ACC112 (cell line): ENCODE results near the gene CEACAM1.
A peak's percentile ranks its signal among the peaks of the same experiment; 100 is the strongest.

ENCODE experiments used
- H2AFZ ChIP-seq: fragments of 200-600 bp; sonication (generic); one replicate; pipeline ENCODE4 v1.6.0; 2017; ENCODE audit warnings: antibody characterized with exemption, low read length; ENCODE audit not compliant: unreplicated experiment
- H3K27ac ChIP-seq: fragments of 200-600 bp; sonication (generic); 2 replicates; pipeline ENCODE4 v1.5.1; 2014; ENCODE audit warnings: low read depth, mild to moderate bottlenecking, antibody characterized with exemption, low read length, moderate library complexity
- H3K27me3 ChIP-seq: fragments of 200-600 bp; sonication (generic); 2 replicates; pipeline ENCODE4 v1.6.1; 2014; ENCODE audit warnings: mild to moderate bottlenecking, antibody characterized with exemption, low read length, moderate library complexity, mixed read lengths; ENCODE audit not compliant: insufficient read depth
- H3K36me3 ChIP-seq: fragments of 200-600 bp; sonication (generic); 2 replicates; pipeline ENCODE4 v1.6.1; 2016; ENCODE audit warnings: mild to moderate bottlenecking, antibody characterized with exemption, low read length, moderate library complexity, mixed read lengths; ENCODE audit not compliant: insufficient read depth
- H3K4me1 ChIP-seq: fragments of 200-600 bp; sonication (generic); one replicate; pipeline ENCODE4 v1.6.1; 2016; ENCODE audit warnings: low read length, mixed read lengths; ENCODE audit not compliant: insufficient read depth, unreplicated experiment, control insufficient read depth
- H3K4me3 ChIP-seq: fragments of 200-600 bp; sonication (generic); 2 replicates; pipeline ENCODE4 v1.5.1; 2014; ENCODE audit warnings: mild to moderate bottlenecking, low read depth, low read length
- H3K79me2 ChIP-seq: fragments of 200-600 bp; sonication (generic); one replicate; pipeline ENCODE4 v1.6.0; 2016; ENCODE audit warnings: low read length; ENCODE audit not compliant: control insufficient read depth, unreplicated experiment, insufficient read depth

Gene CEACAM1

DNA sequence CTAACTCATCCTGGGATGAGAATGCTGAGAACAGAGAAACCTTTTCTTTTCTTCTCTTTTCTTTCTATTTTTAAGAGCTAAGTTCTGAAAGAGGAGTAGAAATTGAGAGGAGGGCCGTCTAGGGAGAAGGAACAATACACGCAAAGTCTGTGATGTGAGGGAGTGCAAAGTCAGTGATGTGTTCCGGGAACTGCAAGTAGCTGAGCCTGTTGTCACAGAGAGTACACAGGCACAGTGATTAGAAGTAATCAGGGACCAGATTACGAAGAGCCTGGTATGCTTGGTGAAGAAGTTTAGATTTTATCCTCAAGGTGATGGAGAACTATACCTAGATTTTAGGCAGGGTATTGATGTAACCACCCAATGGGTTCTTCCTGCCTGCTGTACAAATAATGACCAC lies 53.5 kb downstream of the CEACAM1 start:
- Histone ChIP-seq H3K79me2 (no peaks in the 10 kb centered on the region), H2AFZ (no peak overlapping the region), H3K4me3 (no peak overlapping the region), H3K27ac (no peak overlapping the region), H3K27me3 (no peaks in the 10 kb centered on the region), H3K36me3 (no peaks in the 10 kb centered on the region), H3K4me1 (peaks cover 17% of the 10 kb centered on the region)

DNA sequence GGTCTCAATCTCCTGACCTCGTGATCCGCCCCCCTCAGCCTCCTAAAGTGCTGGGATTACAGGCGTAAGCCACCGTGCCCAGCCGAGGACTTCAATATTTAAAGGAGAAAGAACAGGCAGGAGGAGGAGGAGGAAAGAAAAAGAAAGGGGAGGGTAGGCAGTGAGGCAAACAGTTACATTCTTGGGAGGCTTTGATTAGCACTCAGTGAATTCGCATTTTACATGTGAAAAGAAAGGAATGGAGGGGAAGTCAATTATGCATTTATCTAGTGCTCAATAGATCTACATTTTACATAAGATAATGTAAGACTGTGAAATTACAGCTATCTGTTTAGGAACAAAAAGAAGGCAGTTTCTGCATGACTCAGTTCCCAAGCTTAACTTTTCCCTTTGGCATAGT lies 54.6 kb downstream of the CEACAM1 start:
- Histone ChIP-seq H3K36me3 (no peaks in the 10 kb centered on the region), H2AFZ (no peak overlapping the region), H3K4me3 (no peak overlapping the region), H3K79me2 (no peaks in the 10 kb centered on the region), H3K4me1 (peaks cover 21% of the 10 kb centered on the region), H3K27me3 (no peaks in the 10 kb centered on the region), H3K27ac (no peak overlapping the region)

DNA sequence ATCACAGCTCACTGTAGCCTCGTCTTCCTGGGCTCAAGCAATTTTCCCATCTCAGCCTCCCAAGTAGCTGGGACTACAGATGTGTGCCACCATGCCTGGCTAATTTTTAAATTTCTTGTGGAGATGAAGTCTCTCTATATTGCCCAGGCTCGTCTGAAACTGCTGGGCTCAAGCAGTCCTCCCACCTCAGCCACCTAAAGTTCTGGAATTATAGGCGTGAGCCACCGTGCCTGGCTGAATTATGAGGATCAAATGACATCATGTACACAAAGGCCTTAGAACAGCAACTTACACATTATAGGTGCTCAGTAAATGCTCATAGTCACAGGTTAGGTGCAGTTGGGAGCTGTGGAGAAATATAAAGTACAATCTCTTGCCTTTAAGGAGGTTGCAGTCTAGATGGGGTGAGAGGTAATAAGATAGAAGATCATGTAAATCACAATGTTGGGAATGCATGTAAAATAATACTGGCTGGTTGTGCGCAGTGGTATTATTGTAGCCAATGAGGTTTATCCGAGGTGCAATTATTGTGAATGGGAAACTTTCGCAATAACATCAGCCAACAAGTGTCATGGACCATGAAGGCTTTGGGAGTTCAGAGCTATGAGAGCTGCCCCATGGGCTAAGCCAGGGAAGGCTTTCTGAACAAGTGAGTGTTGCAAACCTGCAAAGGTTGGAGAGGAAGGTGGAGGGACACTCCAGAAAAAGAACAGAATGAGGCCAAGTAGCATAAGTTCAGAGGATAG lies 55.7 kb downstream of the CEACAM1 start:
- no peak overlapping the region for H3K4me3 ChIP-seq
- no peak overlapping the region for H3K27ac ChIP-seq
- peaks cover 27% of the 10 kb centered on the region for H3K4me1 ChIP-seq
- H3K27me3 ChIP-seq = no peaks in the 10 kb centered on the region
- H2AFZ ChIP-seq = no peak overlapping the region
- no peaks in the 10 kb centered on the region for H3K79me2 ChIP-seq
- no peaks in the 10 kb centered on the region for H3K36me3 ChIP-seq

DNA sequence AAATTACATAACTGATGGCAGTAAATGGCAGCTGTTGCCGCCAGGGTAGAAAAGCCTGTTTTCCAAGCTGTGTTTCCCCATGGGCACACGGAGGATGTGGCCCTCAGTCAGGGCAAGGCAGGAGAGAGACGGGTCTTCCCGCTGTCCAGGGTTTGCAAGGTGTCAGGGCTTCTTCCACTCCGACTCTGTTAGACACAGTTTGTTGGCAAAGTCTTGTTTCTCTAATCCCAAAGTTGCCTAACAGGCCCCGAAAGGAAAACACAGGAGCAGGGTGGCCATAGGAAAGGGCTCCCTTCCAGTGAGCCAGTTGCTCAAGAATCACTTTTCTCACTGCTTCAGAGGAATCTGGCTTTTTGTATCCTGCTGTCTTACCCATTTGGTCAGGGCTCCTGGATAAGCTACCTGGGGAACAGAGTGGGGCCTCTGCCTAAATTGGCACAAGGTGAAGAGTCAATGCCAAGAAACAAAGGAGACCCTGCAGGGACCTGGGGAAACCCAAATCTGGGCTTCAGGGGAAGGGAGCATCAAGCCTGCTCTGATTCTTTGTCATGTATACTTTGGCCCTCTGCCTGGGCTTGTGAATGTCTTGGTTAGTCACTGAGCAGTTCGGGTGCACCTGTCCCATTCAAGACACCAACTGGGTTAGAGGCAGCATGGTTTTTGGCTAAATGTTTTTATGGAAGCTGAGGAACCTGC lies 56.6 kb downstream of the CEACAM1 start:
- H3K27me3 ChIP-seq = no peaks in the 10 kb centered on the region
- H3K4me1 ChIP-seq = peaks cover 35% of the 10 kb centered on the region
- H3K36me3 ChIP-seq = no peaks in the 10 kb centered on the region
- no peak overlapping the region for H3K27ac ChIP-seq
- H2AFZ ChIP-seq = no peak overlapping the region
- H3K4me3 ChIP-seq = no peak overlapping the region
- no peaks in the 10 kb centered on the region for H3K79me2 ChIP-seq

DNA sequence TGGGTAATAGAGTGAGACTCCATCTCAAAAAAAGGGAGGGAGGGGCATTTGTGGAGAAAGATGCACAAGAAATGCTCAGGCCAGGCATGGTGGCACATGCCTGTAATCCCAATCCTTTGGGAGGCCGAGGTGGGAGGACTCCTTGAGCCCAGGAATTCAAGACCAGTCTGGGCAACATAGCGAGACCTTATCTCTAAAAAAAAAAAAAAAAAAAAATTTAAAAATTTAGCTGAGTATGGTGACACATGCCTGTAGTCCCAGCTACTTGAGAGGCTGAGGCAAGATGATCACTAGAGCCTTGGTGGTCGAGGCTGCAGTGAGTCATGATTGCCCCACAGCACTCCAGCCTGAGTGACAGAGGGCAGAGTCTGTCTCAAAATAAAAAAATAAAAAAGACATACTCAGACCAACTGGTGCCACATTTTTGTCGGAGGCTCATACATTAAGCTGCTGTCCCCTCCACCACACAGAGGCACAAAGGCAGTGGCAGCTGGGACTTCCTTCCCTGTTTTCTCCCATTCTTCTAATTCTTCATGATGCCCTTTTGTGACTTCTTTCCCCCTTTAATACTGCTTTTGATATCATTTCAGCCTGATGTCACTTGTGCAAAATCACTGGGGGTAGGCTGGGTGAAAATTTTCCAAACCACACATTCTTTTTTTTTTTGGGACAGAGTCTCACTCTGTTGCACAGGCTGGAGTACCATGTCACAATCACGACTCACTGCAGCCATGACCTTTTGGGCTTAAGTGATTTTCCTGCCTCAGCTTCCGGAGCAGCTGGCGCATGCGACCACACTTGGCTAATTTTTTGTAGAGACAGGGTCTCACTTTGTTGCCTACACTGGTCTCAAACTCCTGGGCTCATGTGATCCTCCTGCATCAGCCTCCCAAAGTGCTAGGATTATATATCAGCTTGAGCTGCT lies 58.7 kb downstream of the CEACAM1 start:
- H3K4me1 ChIP-seq = peaks cover 46% of the 10 kb centered on the region
- H3K36me3 ChIP-seq = no peaks in the 10 kb centered on the region
- no peaks in the 10 kb centered on the region for H3K27me3 ChIP-seq
- peak overlapping the region; percentile 42; the same call in 1 of the 2 replicates for H3K27ac ChIP-seq
- H3K4me3 ChIP-seq = no peak overlapping the region
- no peak overlapping the region for H2AFZ ChIP-seq
- H3K79me2 ChIP-seq = no peaks in the 10 kb centered on the region

DNA sequence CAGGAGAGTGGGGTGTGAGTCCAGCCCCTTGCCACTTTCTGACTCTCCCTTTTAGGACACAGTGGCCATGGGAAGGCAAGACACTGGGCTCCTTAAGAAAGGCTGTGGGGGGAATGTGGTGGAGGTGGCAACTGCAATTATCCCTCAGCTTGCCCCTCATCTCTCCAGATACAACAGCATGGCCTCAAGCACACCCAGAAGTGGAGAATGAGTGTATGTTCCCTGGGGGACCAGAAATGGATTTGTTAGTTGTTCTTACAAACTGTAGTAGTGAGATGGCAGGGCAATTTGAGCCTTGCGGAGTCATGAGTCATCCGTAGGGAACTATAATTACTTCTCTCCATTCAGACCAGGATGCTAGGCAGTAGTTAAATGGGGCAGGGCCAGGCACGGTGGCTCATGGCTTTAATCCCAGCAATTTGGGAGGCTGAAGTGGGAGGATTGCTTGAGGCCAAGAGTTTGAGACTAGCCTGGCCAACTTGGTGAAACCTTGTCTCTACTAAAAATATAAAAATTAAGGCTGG lies 59.9 kb downstream of the CEACAM1 start:
- no peaks in the 10 kb centered on the region for H3K27me3 ChIP-seq
- no peak overlapping the region; the same call in 1 of the 2 replicates for H3K4me3 ChIP-seq
- peak overlapping the region; percentile 63 for H3K27ac ChIP-seq

DNA sequence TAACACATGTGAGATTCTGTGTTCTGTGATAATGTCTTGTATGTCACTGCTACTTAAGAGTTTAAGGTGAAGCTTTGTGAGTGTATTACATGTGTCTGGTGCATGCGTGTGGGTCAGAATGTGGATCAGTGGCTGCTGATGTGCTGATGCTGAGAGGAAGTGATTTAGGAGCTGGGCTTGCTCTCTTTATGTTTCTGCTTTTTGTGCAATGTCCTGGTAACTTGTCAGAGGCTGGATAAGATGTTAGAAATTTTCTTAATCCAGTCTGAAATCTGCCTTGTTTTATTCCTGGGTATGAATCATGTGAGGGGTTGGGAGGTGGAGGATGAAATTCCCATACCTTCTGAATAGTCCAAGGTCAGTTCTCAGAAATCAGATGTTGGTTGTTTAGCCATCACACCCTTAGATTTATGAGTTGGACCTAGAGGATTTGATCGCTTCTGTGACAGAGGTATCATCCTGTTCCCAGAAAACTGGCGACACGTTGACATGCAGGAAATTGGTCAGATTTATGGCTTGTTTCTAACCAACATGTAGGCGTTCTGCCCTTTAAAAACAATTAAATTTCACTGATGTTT lies 61.0 kb downstream of the CEACAM1 start:
- Histone ChIP-seq H3K4me1 (peaks cover 46% of the 10 kb centered on the region), H3K27me3 (no peaks in the 10 kb centered on the region), H3K36me3 (no peaks in the 10 kb centered on the region), H2AFZ (no peak overlapping the region), H3K27ac (peak overlapping the region; percentile 65), H3K79me2 (no peaks in the 10 kb centered on the region), H3K4me3 (no peak overlapping the region)

More for the DNA sequence above, 59.9 kb downstream of the CEACAM1 start:
- H3K36me3 ChIP-seq = no peaks in the 10 kb centered on the region
- H3K4me1 ChIP-seq = peaks cover 46% of the 10 kb centered on the region
- H2AFZ ChIP-seq = no peak overlapping the region
- no peaks in the 10 kb centered on the region for H3K79me2 ChIP-seq

DNA sequence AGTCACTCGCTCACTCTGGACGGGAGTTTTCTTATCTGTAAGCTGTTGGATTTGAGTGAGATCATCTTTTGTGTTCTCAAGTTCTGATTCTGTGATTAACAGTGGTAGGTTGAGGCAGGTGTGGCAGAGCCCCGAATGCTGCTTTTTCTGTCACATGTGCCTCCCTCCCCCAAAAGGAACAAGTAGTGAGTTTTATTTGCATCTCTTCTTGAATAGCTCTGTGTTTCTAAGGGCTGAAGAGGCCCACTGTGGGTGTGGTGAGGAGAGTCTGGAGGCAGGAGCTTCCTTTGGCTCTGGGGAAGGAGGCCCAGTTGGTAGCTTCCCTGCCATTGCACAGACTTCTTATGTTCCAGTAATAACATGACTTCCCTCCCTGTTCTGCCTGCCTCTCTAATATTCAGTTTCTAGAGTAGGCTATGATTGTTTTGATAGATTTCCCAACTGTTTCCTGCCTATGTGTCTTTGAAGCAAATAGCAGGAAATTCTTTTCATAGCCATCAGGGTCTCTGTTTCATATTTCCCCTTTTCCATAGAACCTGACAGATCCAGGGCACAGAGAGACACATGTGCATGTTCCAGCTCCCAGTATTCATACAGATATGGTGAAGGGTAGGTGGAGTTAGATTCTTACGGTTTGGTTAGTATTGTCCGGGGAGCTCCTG lies 61.6 kb downstream of the CEACAM1 start:
- Histone ChIP-seq H3K27ac (peak overlapping the region; percentile 65), H3K79me2 (no peaks in the 10 kb centered on the region), H3K36me3 (no peaks in the 10 kb centered on the region), H2AFZ (no peak overlapping the region), H3K4me1 (peaks cover 39% of the 10 kb centered on the region), H3K27me3 (no peaks in the 10 kb centered on the region), H3K4me3 (no peak overlapping the region)

DNA sequence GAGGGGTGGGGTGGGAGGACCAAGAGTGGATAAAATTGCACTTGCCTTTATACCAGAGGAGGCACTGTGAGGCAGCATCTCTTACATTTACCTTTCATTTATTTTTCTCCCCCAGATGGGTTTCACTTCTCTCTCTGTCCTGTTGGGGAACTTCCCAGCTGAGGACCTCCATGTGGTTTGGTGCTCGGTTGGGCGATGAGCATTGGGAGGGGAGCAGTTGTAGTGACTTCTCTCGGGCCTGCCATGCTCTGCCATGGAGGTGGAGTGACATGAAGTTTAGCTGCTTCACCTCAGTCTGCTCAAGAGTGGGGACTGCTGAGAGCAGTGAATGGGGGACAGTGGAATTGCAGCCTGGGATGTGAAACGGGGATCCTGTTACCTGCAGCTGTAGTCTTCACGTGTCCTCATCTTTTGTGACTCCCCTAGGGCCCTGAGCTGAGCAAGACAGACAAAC lies 62.4 kb downstream of the CEACAM1 start:
- Histone ChIP-seq H3K36me3 (no peaks in the 10 kb centered on the region), H2AFZ (no peak overlapping the region), H3K4me1 (peaks cover 32% of the 10 kb centered on the region), H3K4me3 (no peak overlapping the region), H3K27me3 (no peaks in the 10 kb centered on the region), H3K27ac (no peak overlapping the region), H3K79me2 (no peaks in the 10 kb centered on the region)
